Neutrophil (primary cell): ENCODE results near the gene CSRNP3.

ENCODE experiments used
- H3K27ac ChIP-seq: fragments of 200-600 bp; sonication (generic); 2 replicates; pipeline ENCODE4 v1.5.1; 2016; ENCODE audit warnings: mild to moderate bottlenecking, moderate library complexity
- H3K27me3 ChIP-seq: fragments of 200-600 bp; sonication (generic); 2 replicates; pipeline ENCODE4 v1.6.0; 2016; ENCODE audit warnings: mild to moderate bottlenecking
- H3K36me3 ChIP-seq: fragments of 200-600 bp; sonication (generic); 2 replicates; pipeline ENCODE4 v1.5.1; 2017
- H3K4me1 ChIP-seq, 2 experiments: fragments of 200-600 bp in 1 of 2; sonication (generic) in 1 of 2; 1 replicate in 1 of 2; 2 replicates in 1 of 2; pipeline versions ENCODE4 v1.5.1 to v1.6.1; 2013 to 2016; ENCODE audit warnings: low read depth in 1 of 2, low read length in 1 of 2, mild to moderate bottlenecking in 1 of 2, moderate library complexity in 1 of 2; ENCODE audit not compliant: control insufficient read depth in 1 of 2, insufficient read depth in 1 of 2
- H3K4me3 ChIP-seq, 2 experiments: fragments of 200-600 bp in 1 of 2; sonication (generic) in 1 of 2; 1 replicate in 1 of 2; 2 replicates in 1 of 2; pipeline ENCODE4 v1.5.1; 2013 to 2016; ENCODE audit warnings: low read depth in 1 of 2, low read length in 1 of 2, mild to moderate bottlenecking in 1 of 2, moderate library complexity in 1 of 2
- H3K9me3 ChIP-seq: fragments of 200-600 bp; sonication (generic); 2 replicates; pipeline ENCODE4 v1.5.1; 2016
- TF ChIP-seq, protein P1 (sequence below): fragments of 200-600 bp; sonication (generic); IDR thresholded peaks from 2 replicates; pipeline ENCODE4 v1.5.1; 2016; ENCODE audit warnings: antibody characterized with exemption

CSRNP3 gene

DNA sequence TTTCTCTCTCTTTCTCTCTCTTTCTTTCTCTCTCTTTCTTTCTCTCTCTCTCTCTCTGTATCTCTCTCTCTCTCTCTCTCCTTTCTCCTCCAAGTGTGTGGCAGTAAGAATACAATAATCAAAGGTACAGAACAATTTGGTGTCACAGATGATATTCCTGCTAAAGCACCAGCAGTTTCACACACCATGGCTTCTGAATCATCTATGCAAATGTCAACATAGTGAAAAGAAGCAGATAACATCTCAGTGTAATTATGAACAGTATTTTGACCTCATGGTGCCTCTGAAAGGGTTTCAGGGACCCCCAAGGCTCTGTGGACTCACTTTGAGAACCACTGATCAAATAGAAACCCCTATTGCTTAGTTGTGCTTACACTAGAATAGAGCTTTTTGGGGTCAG, 38.5 kb upstream of the CSRNP3 start:
- Histone ChIP-seq H3K9me3 (no peaks in the 10 kb centered on the region), H3K4me3 (no peak overlapping the region), H3K27me3 (no peaks in the 10 kb centered on the region), H3K27ac (no peak overlapping the region), H3K36me3 (no peaks in the 10 kb centered on the region), H3K4me1 (no peaks in the 10 kb centered on the region)
- TF ChIP-seq, protein P1, sequence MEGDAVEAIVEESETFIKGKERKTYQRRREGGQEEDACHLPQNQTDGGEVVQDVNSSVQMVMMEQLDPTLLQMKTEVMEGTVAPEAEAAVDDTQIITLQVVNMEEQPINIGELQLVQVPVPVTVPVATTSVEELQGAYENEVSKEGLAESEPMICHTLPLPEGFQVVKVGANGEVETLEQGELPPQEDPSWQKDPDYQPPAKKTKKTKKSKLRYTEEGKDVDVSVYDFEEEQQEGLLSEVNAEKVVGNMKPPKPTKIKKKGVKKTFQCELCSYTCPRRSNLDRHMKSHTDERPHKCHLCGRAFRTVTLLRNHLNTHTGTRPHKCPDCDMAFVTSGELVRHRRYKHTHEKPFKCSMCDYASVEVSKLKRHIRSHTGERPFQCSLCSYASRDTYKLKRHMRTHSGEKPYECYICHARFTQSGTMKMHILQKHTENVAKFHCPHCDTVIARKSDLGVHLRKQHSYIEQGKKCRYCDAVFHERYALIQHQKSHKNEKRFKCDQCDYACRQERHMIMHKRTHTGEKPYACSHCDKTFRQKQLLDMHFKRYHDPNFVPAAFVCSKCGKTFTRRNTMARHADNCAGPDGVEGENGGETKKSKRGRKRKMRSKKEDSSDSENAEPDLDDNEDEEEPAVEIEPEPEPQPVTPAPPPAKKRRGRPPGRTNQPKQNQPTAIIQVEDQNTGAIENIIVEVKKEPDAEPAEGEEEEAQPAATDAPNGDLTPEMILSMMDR, result no peak

DNA sequence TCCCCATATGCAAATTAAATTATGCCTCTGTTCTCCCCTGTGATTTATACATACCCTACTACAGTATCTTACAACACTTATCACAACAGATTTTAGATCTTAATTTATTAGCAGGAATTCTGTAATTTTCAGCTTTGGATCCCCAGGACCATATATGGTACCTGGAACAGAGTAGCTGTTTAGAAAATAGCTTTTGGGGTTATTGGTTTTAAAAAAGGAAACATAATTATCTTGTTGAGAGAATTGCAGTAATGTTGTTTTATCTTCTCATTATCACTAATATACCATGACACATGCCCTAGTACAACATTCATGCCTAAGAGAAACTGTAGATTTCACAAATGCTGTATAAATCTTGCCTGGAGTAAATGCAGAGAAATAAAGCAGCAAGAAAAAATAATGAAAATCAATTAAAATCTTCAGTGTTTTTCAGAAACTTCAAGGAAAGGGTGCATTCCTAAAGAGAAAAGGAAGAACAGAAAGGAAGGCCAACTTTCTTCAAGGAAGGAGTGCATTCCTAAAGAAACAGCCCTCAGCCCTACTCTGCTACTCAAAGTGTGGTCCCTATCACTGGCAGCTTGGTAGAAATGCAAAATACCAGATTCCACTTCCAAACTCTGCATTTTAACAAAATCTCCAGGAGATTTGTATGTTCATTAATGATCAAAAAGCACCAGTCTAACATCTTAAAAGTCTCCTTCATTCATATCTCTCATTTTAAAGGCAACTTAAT, 37.1 kb upstream of the CSRNP3 start:
- no peaks in the 10 kb centered on the region for H3K4me1 ChIP-seq
- no peak overlapping the region for H3K4me3 ChIP-seq
- no peaks in the 10 kb centered on the region for H3K36me3 ChIP-seq
- H3K9me3 ChIP-seq, result no peaks in the 10 kb centered on the region
- H3K27me3 ChIP-seq, result no peaks in the 10 kb centered on the region
- H3K27ac ChIP-seq, result no peak overlapping the region
- TF ChIP-seq, protein P1, result no peak

DNA sequence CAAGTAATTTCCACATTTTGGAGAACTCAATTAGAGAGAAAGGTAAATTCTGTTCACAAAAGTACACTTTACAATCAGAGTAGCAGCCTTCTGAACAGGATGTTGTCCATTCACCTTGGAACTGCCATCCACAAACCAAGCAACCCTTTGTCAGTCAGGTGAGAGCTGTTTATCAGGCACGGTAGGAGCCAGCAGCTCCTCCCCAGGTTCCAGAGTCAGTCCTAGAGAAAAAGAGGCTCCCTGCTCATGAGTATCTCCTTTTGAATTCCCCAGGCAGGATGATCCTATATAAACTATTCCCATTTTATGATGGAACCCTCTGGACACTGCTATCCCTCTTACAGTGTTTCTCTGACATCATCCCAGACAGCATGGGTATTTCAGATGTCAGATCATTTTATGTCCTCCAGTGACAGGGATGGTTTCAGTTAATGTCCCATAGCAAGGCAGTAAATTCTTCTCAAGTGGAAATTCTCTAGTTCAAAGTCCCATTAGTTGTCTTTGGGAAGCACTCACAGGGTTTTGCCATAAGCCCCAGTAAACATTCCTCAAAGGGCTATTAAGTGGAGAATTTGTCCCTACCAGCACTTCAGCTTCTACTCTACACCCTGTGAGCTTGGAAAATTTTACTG, 34.5 kb upstream of the CSRNP3 start:
- H3K4me1 ChIP-seq, result no peaks in the 10 kb centered on the region
- H3K36me3 ChIP-seq, result no peaks in the 10 kb centered on the region
- TF ChIP-seq, protein P1, result no peak
- no peak overlapping the region for H3K4me3 ChIP-seq
- no peaks in the 10 kb centered on the region for H3K9me3 ChIP-seq
- no peak overlapping the region for H3K27ac ChIP-seq
- H3K27me3 ChIP-seq, result no peaks in the 10 kb centered on the region

DNA sequence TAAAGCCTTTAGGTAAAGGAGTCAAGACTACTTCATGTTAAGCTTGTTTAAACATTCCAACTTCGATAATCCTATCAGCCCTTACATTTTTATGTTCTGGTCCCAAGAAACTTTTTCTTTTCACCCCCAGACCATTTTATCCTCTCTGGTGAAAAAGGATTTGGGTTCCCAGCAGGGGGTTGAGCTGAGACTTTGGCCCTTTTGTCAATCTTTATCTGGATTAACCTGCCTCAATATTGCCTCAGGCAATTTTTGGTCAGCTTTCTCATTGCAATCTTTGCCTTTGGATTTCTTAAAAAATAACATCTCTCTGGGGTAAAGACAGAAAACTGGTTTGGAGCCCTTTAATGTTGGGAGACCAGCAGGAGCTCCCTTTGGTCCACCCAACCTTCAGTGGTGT, 33.9 kb upstream of the CSRNP3 start:
- H3K4me1 ChIP-seq, result no peaks in the 10 kb centered on the region
- H3K36me3 ChIP-seq, result no peaks in the 10 kb centered on the region
- TF ChIP-seq, protein P1, result no peak
- no peaks in the 10 kb centered on the region for H3K9me3 ChIP-seq
- H3K4me3 ChIP-seq, result no peak overlapping the region
- no peaks in the 10 kb centered on the region for H3K27me3 ChIP-seq
- no peak overlapping the region for H3K27ac ChIP-seq

DNA sequence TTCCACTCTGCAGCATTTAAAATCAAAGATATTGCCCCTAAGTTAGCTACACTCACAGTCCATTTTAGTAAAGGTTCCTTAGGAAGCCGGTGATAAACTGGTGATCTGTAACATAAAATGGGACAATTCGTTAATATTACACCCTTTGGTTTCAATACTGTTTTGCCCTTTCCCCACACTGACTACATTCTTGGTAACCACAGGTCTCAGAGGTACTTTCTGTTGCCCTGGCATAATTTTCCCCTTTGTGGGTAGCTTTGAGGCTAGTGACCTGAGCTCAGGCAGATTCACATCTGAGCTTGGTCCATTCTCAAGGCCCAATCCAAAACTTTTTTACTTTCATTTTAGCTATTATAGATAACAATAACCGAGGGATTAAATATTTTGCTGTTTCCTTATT, 32.9 kb upstream of the CSRNP3 start:
- TF ChIP-seq, protein P1, result no peak
- Histone ChIP-seq H3K4me1 (no peaks in the 10 kb centered on the region), H3K36me3 (no peaks in the 10 kb centered on the region), H3K4me3 (no peak overlapping the region), H3K27me3 (no peaks in the 10 kb centered on the region), H3K27ac (no peak overlapping the region), H3K9me3 (no peaks in the 10 kb centered on the region)
